ENCODE results near the gene CSTB. TPM values are rescaled to one million over a fixed set of nuclear protein-coding genes. Genes with fewer than 3 reads are reported as not detected.

Gene CSTB
- total RNA-seq, 1 experiment from 2014 or later: 57.5 TPM

DNA sequence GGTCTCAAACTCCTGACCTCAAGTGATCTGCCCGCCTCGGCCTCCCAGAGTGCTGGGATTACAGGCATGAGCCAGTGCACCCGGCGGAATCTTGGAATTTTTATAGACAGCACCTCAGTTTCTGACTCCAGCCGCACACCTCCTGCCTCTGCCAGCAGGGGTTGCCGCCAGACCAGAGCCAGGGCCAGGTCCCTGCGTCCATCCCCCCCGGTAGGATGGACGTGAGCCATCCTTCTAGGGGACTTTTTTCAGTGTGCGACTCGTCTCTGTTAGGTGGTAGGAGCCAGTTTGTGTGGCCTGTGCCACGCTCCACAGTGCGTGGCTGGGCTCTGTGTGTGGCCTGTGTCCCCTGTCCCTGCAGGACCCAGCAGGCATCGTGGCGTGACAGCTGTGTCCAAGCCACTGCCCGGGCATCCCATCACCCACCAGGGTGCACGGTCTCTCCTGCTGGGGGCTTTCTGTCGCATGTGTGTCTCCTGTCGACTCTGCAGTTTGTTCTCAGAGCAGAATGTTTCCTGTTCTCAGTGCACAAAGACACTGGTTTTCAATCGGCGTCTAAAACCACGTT lies 15.6 kb downstream of the CSTB start:
- ATAC-seq: no peak
- TF ChIP-seq, protein P1, sequence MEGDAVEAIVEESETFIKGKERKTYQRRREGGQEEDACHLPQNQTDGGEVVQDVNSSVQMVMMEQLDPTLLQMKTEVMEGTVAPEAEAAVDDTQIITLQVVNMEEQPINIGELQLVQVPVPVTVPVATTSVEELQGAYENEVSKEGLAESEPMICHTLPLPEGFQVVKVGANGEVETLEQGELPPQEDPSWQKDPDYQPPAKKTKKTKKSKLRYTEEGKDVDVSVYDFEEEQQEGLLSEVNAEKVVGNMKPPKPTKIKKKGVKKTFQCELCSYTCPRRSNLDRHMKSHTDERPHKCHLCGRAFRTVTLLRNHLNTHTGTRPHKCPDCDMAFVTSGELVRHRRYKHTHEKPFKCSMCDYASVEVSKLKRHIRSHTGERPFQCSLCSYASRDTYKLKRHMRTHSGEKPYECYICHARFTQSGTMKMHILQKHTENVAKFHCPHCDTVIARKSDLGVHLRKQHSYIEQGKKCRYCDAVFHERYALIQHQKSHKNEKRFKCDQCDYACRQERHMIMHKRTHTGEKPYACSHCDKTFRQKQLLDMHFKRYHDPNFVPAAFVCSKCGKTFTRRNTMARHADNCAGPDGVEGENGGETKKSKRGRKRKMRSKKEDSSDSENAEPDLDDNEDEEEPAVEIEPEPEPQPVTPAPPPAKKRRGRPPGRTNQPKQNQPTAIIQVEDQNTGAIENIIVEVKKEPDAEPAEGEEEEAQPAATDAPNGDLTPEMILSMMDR (IDR thresholded peaks at IDR 0.05 in 2 of 3, conservative IDR thresholded peaks at IDR 0.05 in 1 of 3; ENCODE audit: borderline replicate concordance in 1 of 3, insufficient read depth in 1 of 3, low read depth in 2 of 3, low read length in 2 of 3): peak in 1 of 3 experiments; percentile 16; a peak in 1 of 6 replicates
- TF ChIP-seq ELF1 (IDR thresholded peaks at IDR 0.05; ENCODE audit: borderline replicate concordance, low read depth) (no peak), SP1 (IDR thresholded peaks at IDR 0.05; ENCODE audit: low read depth) (no peak)
- no peak overlapping the region for H3K9ac ChIP-seq (ENCODE audit: low read length)
- H2AFZ ChIP-seq (ENCODE audit: low read depth, low read length, poor library complexity, severe bottlenecking): no peak overlapping the region
- no peak overlapping the region for H3K4me3 ChIP-seq (replicated peaks in 1 of 2; ENCODE audit: low read depth in 1 of 2, low read length in 2 of 2)
- no peaks in the 10 kb centered on the region for H3K27me3 ChIP-seq (ENCODE audit: insufficient read depth, low read length)
- H3K9me3 ChIP-seq (ENCODE audit: control insufficient read depth in 1 of 2, insufficient read depth in 1 of 2, low read depth in 1 of 2, low read length in 2 of 2): no peaks in the 10 kb centered on the region
- no peaks in the 10 kb centered on the region for H4K20me1 ChIP-seq (ENCODE audit: insufficient read depth)
- no peaks in the 10 kb centered on the region for H3K9me2 ChIP-seq (ENCODE audit: insufficient read depth)
- ChIA-PET POLR2A (no interaction called here), RAD21 (ENCODE audit: low non-redundant PET in 1 of 2, low total read pairs in 2 of 2, uncharacterized antibody in 2 of 2, unreplicated experiment in 2 of 2) (no interaction called here), CTCF (no interaction called here)
- H3K4me2 ChIP-seq (ENCODE audit: low read length): no peak overlapping the region
- peaks cover 0 to 16% of the 10 kb centered on the region in 2 experiments; a peak in 2 of 4 replicates for H3K4me1 ChIP-seq (ENCODE audit: control insufficient read depth in 1 of 2, insufficient read depth in 2 of 2, low read length in 2 of 2)
- H3K36me3 ChIP-seq (ENCODE audit: control insufficient read depth in 1 of 2, insufficient read depth in 2 of 2, low read length in 2 of 2): peaks cover 15 to 36% of the 10 kb centered on the region in 2 experiments; a peak in 3 of 4 replicates
- no peak overlapping the region for H3K27ac ChIP-seq (ENCODE audit: low read depth, low read length)
- no peaks in the 10 kb centered on the region for H3K79me2 ChIP-seq (ENCODE audit: insufficient read depth, low read length)
- no TSS peak for BruUV-seq (replicated peaks)
- DNase-seq (ENCODE audit: low read depth, low spot score): no peak
- intact Hi-C loops (cut with micrococcal nuclease): no loop called here

DNA sequence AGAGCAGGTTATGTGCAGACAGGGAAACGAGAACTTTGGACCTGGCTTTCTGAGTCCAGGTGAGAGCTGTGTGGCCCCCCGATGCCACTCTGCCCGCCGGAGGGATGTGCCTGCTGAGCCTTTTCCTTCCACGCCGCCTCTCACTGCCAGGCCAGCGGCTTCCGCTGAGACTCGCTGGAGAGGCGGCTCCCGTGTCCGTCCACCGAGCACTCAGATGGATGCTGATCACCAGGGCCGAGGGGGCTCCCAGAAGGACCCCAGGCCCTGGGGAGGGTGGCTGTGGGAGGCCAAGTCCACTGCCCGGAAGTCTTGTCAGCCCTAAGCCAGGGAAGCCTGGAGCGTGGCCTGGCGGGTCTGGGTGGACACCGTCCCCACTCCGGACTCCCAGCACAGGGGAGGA lies 16.5 kb downstream of the CSTB start:
- ChIA-PET RAD21 (ENCODE audit: low non-redundant PET in 1 of 2, low total read pairs in 2 of 2, uncharacterized antibody in 2 of 2, unreplicated experiment in 2 of 2) (no interaction called here), POLR2A (no interaction called here), CTCF (no interaction called here)
- no peak overlapping the region for H3K4me2 ChIP-seq (ENCODE audit: low read length)
- H3K9ac ChIP-seq (ENCODE audit: low read length): no peak overlapping the region
- TF ChIP-seq ELF1 (IDR thresholded peaks at IDR 0.05; ENCODE audit: borderline replicate concordance, low read depth): no peak
- no peak for TF ChIP-seq EZH2phosphoT487 (IDR thresholded peaks at IDR 0.05; ENCODE audit: borderline replicate concordance)
- TF ChIP-seq FOSL1 (IDR thresholded peaks at IDR 0.05; ENCODE audit: low read depth): no peak
- no peak for TF ChIP-seq SIN3A (IDR thresholded peaks at IDR 0.05; ENCODE audit: low read depth)
- TF ChIP-seq, protein P2, sequence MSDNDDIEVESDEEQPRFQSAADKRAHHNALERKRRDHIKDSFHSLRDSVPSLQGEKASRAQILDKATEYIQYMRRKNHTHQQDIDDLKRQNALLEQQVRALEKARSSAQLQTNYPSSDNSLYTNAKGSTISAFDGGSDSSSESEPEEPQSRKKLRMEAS (IDR thresholded peaks at IDR 0.05): no peak
- TF ChIP-seq SRF (IDR thresholded peaks at IDR 0.05; ENCODE audit: low read depth): no peak
- TF ChIP-seq ZFX (IDR thresholded peaks at IDR 0.05): no peak
- no peak for TF ChIP-seq CBX3 (IDR thresholded peaks at IDR 0.05; ENCODE audit: low read depth)
- TF ChIP-seq POLR2A (IDR thresholded peaks at IDR 0.05; ENCODE audit: borderline replicate concordance, extremely low read depth, insufficient read depth, insufficient read length): no peak
- no peak overlapping the region for H3K4me3 ChIP-seq (replicated peaks in 1 of 2; ENCODE audit: low read depth in 1 of 2, low read length in 2 of 2)
- intact Hi-C loops (cut with micrococcal nuclease): no loop called here
- H3K79me2 ChIP-seq (ENCODE audit: insufficient read depth, low read length): no peaks in the 10 kb centered on the region
- no peak for DNase-seq (ENCODE audit: low read depth, low spot score)
- BruUV-seq (replicated peaks): no TSS peak
- H3K9me2 ChIP-seq (ENCODE audit: insufficient read depth): no peaks in the 10 kb centered on the region
- no peaks in the 10 kb centered on the region for H4K20me1 ChIP-seq (ENCODE audit: insufficient read depth)
- H3K27me3 ChIP-seq (ENCODE audit: insufficient read depth, low read length): no peaks in the 10 kb centered on the region
- no peaks in the 10 kb centered on the region for H3K9me3 ChIP-seq (ENCODE audit: control insufficient read depth in 1 of 2, insufficient read depth in 1 of 2, low read depth in 1 of 2, low read length in 2 of 2)
- H3K4me1 ChIP-seq (ENCODE audit: control insufficient read depth in 1 of 2, insufficient read depth in 2 of 2, low read length in 2 of 2): peaks cover 0 to 8% of the 10 kb centered on the region in 2 experiments; a peak in 1 of 4 replicates
- ATAC-seq: no peak
- no peak overlapping the region for H2AFZ ChIP-seq (ENCODE audit: low read depth, low read length, poor library complexity, severe bottlenecking)
- peaks cover 16 to 41% of the 10 kb centered on the region in 2 experiments; a peak in 3 of 4 replicates for H3K36me3 ChIP-seq (ENCODE audit: control insufficient read depth in 1 of 2, insufficient read depth in 2 of 2, low read length in 2 of 2)
- H3K27ac ChIP-seq (ENCODE audit: low read depth, low read length): no peak overlapping the region
